Esophagus muscularis mucosa (tissue), 4 donors: ENCODE results near the gene KIAA0825. TPM values are rescaled to one million over a fixed set of nuclear protein-coding genes. Genes with fewer than 3 reads are reported as not detected.
"Not testable (repeated sequence)": the region's sequence is repeated elsewhere in the genome, so short reads cannot be mapped to it uniquely, and the experiment has no call there.

Experiments
- DNase-seq: peaks from one replicate; pipeline ENCODE4 v3.0.0-alpha.2; 2017; ENCODE audit errors: extremely low spot score
- H3K27ac ChIP-seq, 4 donors: fragments of 200-600 bp; sonication (generic); replicated peaks in 1 of 4; 1 replicate in 3 of 4; 2 replicates in 1 of 4; pipeline ENCODE4 v1.5.1; 2016 to 2019; ENCODE audit warnings: mild to moderate bottlenecking in 1 of 4
- H3K27me3 ChIP-seq, 4 donors: fragments of 200-600 bp; sonication (generic); one replicate each; pipeline versions ENCODE4 v1.5.1 to v1.6.0; 2016 to 2019
- H3K36me3 ChIP-seq, 4 donors: fragments of 200-600 bp; sonication (generic); one replicate each; pipeline ENCODE4 v1.5.1; 2016 to 2019
- H3K4me1 ChIP-seq, 4 donors: fragments of 200-600 bp; sonication (generic); one replicate each; pipeline ENCODE4 v1.5.1; 2016 to 2019
- H3K4me3 ChIP-seq, 4 donors: fragments of 200-600 bp; sonication (generic); 1 replicate in 2 of 4; 2 replicates in 2 of 4; pipeline ENCODE4 v1.5.1; 2016 to 2019; ENCODE audit warnings: mild to moderate bottlenecking in 4 of 4, moderate library complexity in 1 of 4
- H3K9me3 ChIP-seq, 4 donors: fragments of 200-600 bp; sonication (generic); 1 replicate in 3 of 4; 2 replicates in 1 of 4; pipeline ENCODE4 v1.5.1; 2016 to 2019
- CTCF ChIP-seq, 3 experiments: fragments of 200-600 bp in 2 of 3; fragments of 450-650 bp in 1 of 3; sonication (generic) in 2 of 3; IDR thresholded peaks; one replicate each; pipeline ENCODE4 v1.5.1; 2017 to 2019; ENCODE audit warnings: antibody characterized with exemption in 3 of 3, mild to moderate bottlenecking in 2 of 3, moderate library complexity in 1 of 3
- EP300 ChIP-seq: sonication (generic); formaldehyde crosslinking; IDR thresholded peaks from one replicate; pipeline ENCODE4 v1.6.1; 2017; ENCODE audit warnings: antibody characterized with exemption
- POLR2A ChIP-seq: fragments of 450-650 bp; IDR thresholded peaks from one replicate; pipeline ENCODE4 v1.6.1; 2017; ENCODE audit warnings: antibody characterized with exemption, moderate library complexity, mild to moderate bottlenecking, low read depth
- POLR2AphosphoS5 ChIP-seq, 2 donors: sonication (generic); formaldehyde crosslinking; IDR thresholded peaks; one replicate each; pipeline ENCODE4 v1.6.1; 2017; ENCODE audit warnings: antibody characterized with exemption in 2 of 2
- whole genome bisulfite sequencing: methylation state at CpG from one replicate; pipeline ENCODE4 v1.1.5; 2018; 5-methylcytosine and 5-hydroxymethylcytosine counted together
- intact Hi-C: fragments of 100-400 bp; cut with DNase I; formaldehyde crosslinking; loops from one replicate; pipeline ENCODE4 v1.15.1; 2023
- total RNA-seq, 4 donors: library from RNA; depleted of rRNA; stranded (reverse); fragments of >200 nt; gene quantifications; one replicate each; pipeline versions ENCODE4 v1.1.0 to v1.2.1, GENCODE V29; 2016

KIAA0825 gene
- total RNA-seq, 4 donors from 2014 or later: 2.3 to 4.2 (median 2.9) TPM

GRCh38 chr5:94181895-94182294 lies 436.5 kb downstream of the KIAA0825 start:
- Histone ChIP-seq H3K4me3 (no peak overlapping the region), H3K27ac (no peak overlapping the region), H3K9me3 (no peaks in the 10 kb centered on the region), H3K36me3 (no peaks in the 10 kb centered on the region), H3K4me1 (no peaks in the 10 kb centered on the region), H3K27me3 (no peaks in the 10 kb centered on the region)
- WGBS: 65% methylated on average over 2 of the region's 2 CpGs
- TF ChIP-seq POLR2A (no peak), POLR2AphosphoS5 (IDR thresholded peaks at IDR 0.05) (no peak), EP300 (no peak), CTCF (IDR thresholded peaks at IDR 0.05) (no peak)
- intact Hi-C loops: no loop called here
- no peak for DNase-seq

- Histone ChIP-seq H3K27ac (no peak overlapping the region), H3K27me3 (no peaks in the 10 kb centered on the region), H3K36me3 (no peaks in the 10 kb centered on the region), H3K4me3 (no peak overlapping the region), H3K4me1 (no peaks in the 10 kb centered on the region), H3K9me3 (no peaks in the 10 kb centered on the region)
- TF ChIP-seq EP300 (no peak), POLR2A (no peak), POLR2AphosphoS5 (IDR thresholded peaks at IDR 0.05) (no peak), CTCF (IDR thresholded peaks at IDR 0.05) (no peak)
- intact Hi-C loops: no loop called here
- DNase-seq: no peak
Observed at GRCh38 chr5:94180761-94181160, 437.6 kb downstream of the KIAA0825 start.

- no peak overlapping the region for H3K4me3 ChIP-seq
- 82% methylated on average over 1 of the region's 1 CpG for WGBS
- no peaks in the 10 kb centered on the region for H3K27me3 ChIP-seq
- H3K4me1 ChIP-seq: no peaks in the 10 kb centered on the region
- no peak for TF ChIP-seq POLR2AphosphoS5 (IDR thresholded peaks at IDR 0.05)
- TF ChIP-seq CTCF (IDR thresholded peaks at IDR 0.05): no peak
- no peak for TF ChIP-seq EP300
- TF ChIP-seq POLR2A: no peak
- H3K36me3 ChIP-seq: no peaks in the 10 kb centered on the region
- no peak for DNase-seq
- H3K27ac ChIP-seq: no peak overlapping the region
- no peaks in the 10 kb centered on the region for H3K9me3 ChIP-seq
- intact Hi-C loops: no loop called here
Observed at GRCh38 chr5:94175912-94176311, 442.5 kb downstream of the KIAA0825 start.

- Histone ChIP-seq H3K4me3 (no peak overlapping the region), H3K27ac (no peak overlapping the region), H3K9me3 (no peaks in the 10 kb centered on the region), H3K36me3 (no peaks in the 10 kb centered on the region), H3K27me3 (no peaks in the 10 kb centered on the region), H3K4me1 (no peaks in the 10 kb centered on the region)
- no peak for TF ChIP-seq CTCF (IDR thresholded peaks at IDR 0.05)
- intact Hi-C loops: no loop called here
- no peak for DNase-seq
- WGBS: 88% methylated on average over 2 of the region's 2 CpGs
Observed at GRCh38 chr5:94174748-94175411, 443.5 kb downstream of the KIAA0825 start.

- H3K36me3 ChIP-seq: no peaks in the 10 kb centered on the region
- intact Hi-C loops: no loop called here
- H3K4me3 ChIP-seq: no peak overlapping the region
- no peaks in the 10 kb centered on the region for H3K4me1 ChIP-seq
- TF ChIP-seq CTCF (IDR thresholded peaks at IDR 0.05) (no peak), POLR2AphosphoS5 (IDR thresholded peaks at IDR 0.05) (no peak), EP300 (no peak), POLR2A (no peak)
- H3K9me3 ChIP-seq: no peaks in the 10 kb centered on the region
- no peak for DNase-seq
- no peak overlapping the region for H3K27ac ChIP-seq
- WGBS: 96% methylated on average over 1 of the region's 1 CpG
- no peaks in the 10 kb centered on the region for H3K27me3 ChIP-seq
Observed at GRCh38 chr5:94173100-94173499, 445.3 kb downstream of the KIAA0825 start.

GRCh38 chr5:94171070-94171469 lies 447.3 kb downstream of the KIAA0825 start:
- H3K9me3 ChIP-seq, H3K4me3 ChIP-seq, DNase-seq, H3K27me3 ChIP-seq, intact Hi-C loops, H3K4me1 ChIP-seq, H3K27ac ChIP-seq, H3K36me3 ChIP-seq: not testable (repeated sequence)
- WGBS: 97% methylated on average over 3 of the region's 3 CpGs

GRCh38 chr5:94170158-94170557 lies 448.2 kb downstream of the KIAA0825 start:
- 93% methylated on average over 6 of the region's 6 CpGs for WGBS
- H3K9me3 ChIP-seq, H3K27me3 ChIP-seq, H3K27ac ChIP-seq, H3K4me3 ChIP-seq, DNase-seq, H3K36me3 ChIP-seq, intact Hi-C loops, H3K4me1 ChIP-seq: not testable (repeated sequence)
